GM19397 (cell line): Measurements from ENCODE around the gene TEX38.
"Not testable (repeated sequence)": the region's sequence is repeated elsewhere in the genome, so short reads cannot be mapped to it uniquely, and the experiment has no call there.

Experiments used
- ATAC-seq: cut with Tn5 transposase; IDR thresholded peaks from one replicate; pipeline ENCODE4 v1.9.1; 2021; ENCODE audit warnings: mild to moderate bottlenecking, moderate library complexity; ENCODE audit not compliant: unreplicated experiment

TEX38 gene

GRCh38 chr1:46671554-46671953 lies at the start of gene TEX38:
TEX38 (plus strand) TSS chr1:46671854; CDS start chr1:46671935, 81 bp downstream.
- no peak for ATAC-seq

DNA sequence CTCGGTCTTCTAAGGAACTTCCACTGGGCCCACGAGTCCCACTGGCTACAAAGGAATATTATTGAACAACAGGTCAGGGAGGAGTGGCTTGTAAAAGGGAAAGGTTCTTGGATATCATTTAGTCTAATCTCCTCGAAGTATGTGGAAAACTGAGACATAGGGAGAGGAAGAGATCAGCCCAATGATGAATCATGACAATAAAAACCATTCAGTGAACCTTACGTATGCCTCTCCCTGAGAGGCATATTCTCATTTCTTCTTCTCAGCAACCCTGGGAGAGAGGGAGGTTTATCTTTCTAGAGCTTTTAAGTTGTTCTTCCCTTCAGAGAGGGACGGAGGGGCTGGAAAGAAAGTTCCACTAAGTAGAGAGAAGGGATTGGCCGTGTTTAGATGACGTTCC lies 49.7 kb upstream of the TEX38 start:
- no peak for ATAC-seq

GRCh38 chr1:46622344-46622743 lies 49.3 kb upstream of the TEX38 start:
- no peak for ATAC-seq

- no peak for ATAC-seq
These were observed 47.7 kb upstream of the TEX38 start for GRCh38 chr1:46623743-46624644.

DNA sequence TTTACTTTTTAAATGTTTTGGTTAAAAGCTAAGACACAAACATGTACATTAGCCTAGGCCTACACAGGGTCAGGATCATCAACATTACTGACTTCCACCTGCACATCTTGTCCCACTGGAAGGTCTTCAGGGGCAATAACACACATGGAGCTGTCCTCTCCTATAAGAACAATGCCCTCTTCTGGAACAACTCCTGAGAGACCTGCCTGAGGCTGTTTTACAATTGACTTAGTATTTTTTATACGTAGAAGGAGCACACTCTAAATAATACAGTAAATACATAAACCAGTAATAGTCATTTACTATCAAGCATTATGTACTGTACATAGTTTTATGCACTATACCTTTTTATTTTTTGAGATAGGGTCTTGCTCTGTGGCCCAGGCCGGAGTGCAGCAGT lies 40.9 kb upstream of the TEX38 start:
- ATAC-seq, result no peak

DNA sequence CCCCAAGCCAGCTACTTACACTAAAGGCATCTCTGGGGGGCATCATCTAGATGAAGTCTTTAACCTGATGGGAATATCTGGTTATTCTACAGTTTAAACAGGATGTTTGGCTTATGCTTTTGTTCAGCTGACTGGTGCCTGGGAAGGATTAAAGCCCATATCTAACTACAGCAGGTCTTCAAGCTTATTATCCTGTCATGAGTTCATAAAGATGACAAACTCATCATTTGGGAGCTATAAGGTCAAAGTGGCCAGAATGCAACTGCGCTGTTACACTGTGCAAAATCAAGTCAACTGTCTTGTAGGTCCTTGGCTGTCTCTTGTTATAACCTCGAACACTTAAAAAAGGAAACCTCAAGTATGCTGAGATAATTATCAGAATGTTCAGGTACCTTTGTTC lies 36.4 kb upstream of the TEX38 start:
- no peak for ATAC-seq

- no peak for ATAC-seq
These were observed 34.1 kb upstream of the TEX38 start for GRCh38 chr1:46637444-46638083.

DNA sequence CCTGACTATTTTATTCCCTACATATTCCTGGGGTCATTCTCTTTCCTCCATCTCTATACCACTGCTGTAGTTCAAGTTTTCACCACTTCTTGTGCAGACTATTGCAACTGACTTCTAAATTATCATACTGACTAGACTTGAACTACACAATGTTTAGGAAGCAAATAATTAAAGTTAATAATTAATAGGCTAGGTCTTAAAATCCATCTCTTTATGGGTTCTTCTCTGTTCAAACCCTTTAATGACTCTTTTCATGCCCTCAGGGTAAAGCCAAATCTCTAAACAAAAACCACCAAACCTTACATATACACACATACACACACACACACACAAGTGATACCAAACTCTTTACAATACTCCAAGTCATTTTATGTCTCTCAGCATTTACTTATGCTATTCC lies 32.7 kb upstream of the TEX38 start:
- no peak for ATAC-seq

- no peak for ATAC-seq
These were observed 32.1 kb upstream of the TEX38 start for GRCh38 chr1:46639547-46639946.

DNA sequence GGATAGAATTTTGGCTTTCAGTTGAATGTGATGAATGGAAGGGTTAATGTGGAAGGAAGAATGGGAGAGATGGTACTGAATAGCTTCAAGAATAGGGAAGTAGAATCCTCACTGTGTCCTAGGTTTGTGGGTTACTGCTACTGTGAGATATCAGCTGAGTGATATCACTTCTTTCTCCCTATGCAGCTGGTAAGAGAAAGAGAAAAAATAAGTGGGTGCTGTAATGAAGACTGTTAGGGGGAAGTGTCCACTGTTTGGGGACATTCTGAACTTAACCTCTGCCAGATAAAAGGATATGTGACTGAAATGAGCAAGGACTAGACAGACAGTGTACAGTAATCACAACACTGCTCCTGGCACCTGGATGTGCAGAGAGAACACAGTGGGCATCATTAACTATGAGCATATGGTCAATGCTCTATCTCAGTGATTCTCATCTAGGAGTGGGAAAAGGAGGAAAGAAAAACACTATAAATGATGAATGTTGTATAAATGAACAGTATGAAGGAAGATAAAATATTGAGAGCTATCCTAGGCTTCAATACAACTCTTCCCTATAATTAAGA lies 29.5 kb upstream of the TEX38 start:
- ATAC-seq, result no peak

- no peak for ATAC-seq
These were observed 28.3 kb upstream of the TEX38 start for GRCh38 chr1:46643368-46643775.

DNA sequence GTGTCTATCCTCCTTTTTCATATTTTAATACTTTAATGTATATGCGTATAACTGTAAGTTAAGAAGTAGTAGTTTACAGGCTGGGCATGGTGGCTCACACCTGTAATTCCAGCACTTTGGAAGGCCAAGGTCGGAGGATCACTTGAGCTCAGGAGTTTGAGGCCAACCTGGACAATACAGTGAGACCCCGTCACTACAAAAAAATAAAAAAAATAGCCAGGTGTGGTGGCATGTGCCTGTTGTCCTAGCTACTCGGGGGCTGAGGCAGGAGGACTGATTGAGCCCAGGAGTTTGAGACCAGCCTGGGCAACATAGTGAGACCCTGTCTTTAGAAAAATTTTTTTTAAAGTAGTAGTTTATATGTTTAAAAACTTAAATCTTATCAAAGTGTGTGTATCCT lies 25.8 kb upstream of the TEX38 start:
- ATAC-seq, result no peak

DNA sequence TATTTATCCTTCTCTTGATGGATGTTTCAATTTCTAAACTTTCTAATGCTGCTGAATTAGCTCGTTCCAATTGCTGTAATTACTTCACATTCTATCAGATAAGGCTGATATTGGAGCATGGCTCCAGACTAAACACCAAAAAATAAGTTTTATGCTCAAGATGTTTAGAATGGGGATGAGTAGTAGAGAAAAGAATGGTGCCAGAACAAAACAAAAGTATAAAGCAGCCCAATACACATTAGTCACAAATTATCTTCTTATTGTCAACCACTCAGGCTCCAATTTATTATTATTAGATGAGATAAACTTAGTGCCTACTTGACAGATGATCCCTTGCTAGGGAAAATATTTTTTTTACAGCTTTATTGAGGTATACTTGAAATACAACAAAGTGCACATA lies 25.3 kb upstream of the TEX38 start:
- no peak for ATAC-seq

- no peak for ATAC-seq
These were observed 24.8 kb upstream of the TEX38 start for GRCh38 chr1:46646844-46647243.

DNA sequence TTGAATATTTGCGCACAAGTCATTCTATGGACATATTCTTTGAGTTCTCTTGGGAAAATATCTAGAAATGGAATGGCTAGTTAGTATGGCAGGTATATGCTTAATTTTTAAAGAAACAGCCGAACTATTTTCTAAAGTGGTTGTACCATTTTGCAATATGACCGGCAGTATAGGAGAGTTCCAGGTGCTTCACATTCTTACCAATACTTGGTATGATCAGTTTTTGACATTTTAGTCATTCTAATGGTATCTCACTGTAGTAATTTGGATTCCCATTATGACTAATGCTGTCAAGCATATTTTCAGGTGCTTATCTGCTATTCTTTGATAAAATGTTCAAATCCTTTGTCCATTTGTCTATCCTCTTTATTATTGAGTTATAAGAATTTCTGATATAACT lies 24.0 kb upstream of the TEX38 start:
- no peak for ATAC-seq

- ATAC-seq, result no peak
These were observed 21.9 kb upstream of the TEX38 start for GRCh38 chr1:46649764-46650163.

GRCh38 chr1:46650491-46650890 lies 21.2 kb upstream of the TEX38 start:
- no peak for ATAC-seq

DNA sequence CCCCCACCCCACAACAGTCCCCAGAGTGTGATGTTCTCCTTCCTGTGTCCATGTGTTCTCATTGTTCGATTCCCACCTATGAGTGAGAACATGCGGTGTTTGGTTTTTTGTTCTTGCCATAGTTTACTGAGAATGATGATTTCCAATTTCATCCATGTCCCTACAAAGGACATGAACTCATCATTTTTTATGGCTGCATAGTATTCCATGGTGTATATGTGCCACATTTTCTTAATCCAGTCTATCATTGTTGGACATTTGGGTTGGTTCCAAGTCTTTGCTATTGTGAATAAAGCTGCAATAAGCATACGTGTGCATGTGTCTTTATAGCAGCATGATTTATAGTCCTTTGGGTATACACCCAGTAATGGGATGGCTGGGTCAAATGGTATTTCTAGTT lies 20.5 kb upstream of the TEX38 start:
- not testable (repeated sequence) for ATAC-seq

- ATAC-seq, result no peak
These were observed 19.1 kb upstream of the TEX38 start for GRCh38 chr1:46652321-46653100.

DNA sequence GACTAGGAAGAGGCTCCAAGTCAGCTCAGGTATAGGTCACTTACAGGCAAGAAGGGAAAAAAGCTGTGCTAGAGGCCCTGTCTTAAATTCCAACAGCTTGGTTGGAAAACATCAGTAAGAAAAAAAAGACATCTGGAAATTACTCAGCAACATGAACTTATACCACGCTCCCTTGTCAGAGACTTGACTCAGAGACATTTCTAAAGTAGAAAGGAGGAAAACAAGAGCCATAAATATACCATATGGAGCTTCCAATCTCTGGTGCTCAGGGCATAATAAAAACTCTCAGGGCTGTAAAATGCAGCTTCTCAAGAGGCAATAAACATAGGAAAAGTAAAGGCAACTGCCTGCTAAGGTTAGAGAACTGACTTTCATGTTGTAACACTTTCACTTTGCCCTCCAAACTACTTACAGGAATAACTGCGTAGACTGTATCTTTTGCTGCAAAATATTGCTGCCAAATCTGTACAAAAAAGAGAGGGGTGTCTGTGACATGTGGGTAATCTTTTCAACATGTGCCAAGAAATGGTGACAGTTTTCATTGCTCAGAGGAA lies 18.2 kb upstream of the TEX38 start:
- no peak for ATAC-seq

GRCh38 chr1:46654012-46654411 lies 17.6 kb upstream of the TEX38 start:
- no peak for ATAC-seq
